Ishikawa (cell line): ENCODE data around the gene B9D2.

ENCODE experiments used
- CEBPB ChIP-seq: IDR thresholded peaks from 2 replicates; pipeline ENCODE4 v1.6.1; 2012
- CREB1 ChIP-seq: IDR thresholded peaks from 2 replicates; pipeline ENCODE4 v1.6.1; 2012; ENCODE audit warnings: low read depth
- EGR1 ChIP-seq: IDR thresholded peaks from 2 replicates; pipeline ENCODE4 v1.6.1; 2012
- EP300 ChIP-seq: IDR thresholded peaks from 2 replicates; pipeline ENCODE4 v1.6.1; 2012; ENCODE audit warnings: borderline replicate concordance
- FOXM1 ChIP-seq: IDR thresholded peaks from 2 replicates; pipeline ENCODE4 v1.6.1; 2012; ENCODE audit warnings: low read depth, borderline replicate concordance
- MAX ChIP-seq: IDR thresholded peaks from 2 replicates; pipeline ENCODE4 v1.6.1; 2012
- NFIC ChIP-seq: IDR thresholded peaks from 2 replicates; pipeline ENCODE4 v1.6.1; 2012
- RAD21 ChIP-seq: IDR thresholded peaks from 2 replicates; pipeline ENCODE4 v1.6.1; 2012; ENCODE audit warnings: low read depth
- REST ChIP-seq: IDR thresholded peaks from 2 replicates; pipeline ENCODE4 v1.6.1; 2012; ENCODE audit warnings: low read depth, mild to moderate bottlenecking
- TAF1 ChIP-seq: IDR thresholded peaks from 2 replicates; pipeline ENCODE4 v1.6.1; 2012; ENCODE audit warnings: low read depth, mild to moderate bottlenecking
- TCF12 ChIP-seq: IDR thresholded peaks from 2 replicates; pipeline ENCODE4 v1.6.1; 2012; ENCODE audit warnings: low read depth
- TEAD4 ChIP-seq: IDR thresholded peaks from 2 replicates; pipeline ENCODE4 v1.6.1; 2012
- USF1 ChIP-seq: IDR thresholded peaks from 2 replicates; pipeline ENCODE4 v1.6.1; 2012
- YY1 ChIP-seq: IDR thresholded peaks from 2 replicates; pipeline ENCODE4 v1.6.1; 2012; ENCODE audit warnings: low read depth
- ZBTB7A ChIP-seq: IDR thresholded peaks from 2 replicates; pipeline ENCODE4 v1.6.1; 2012; ENCODE audit warnings: low read depth

Gene B9D2

GRCh38 chr19:41324231-41324702, 39.7 kb downstream of the B9D2 start:
- TF ChIP-seq RAD21 (no peak), YY1 (no peak), ZBTB7A (no peak), CREB1 (no peak), EGR1 (no peak), USF1 (no peak), REST (no peak)

- TF ChIP-seq EGR1 (no peak), REST (no peak), NFIC (no peak), TEAD4 (no peak), MAX (no peak), RAD21 (no peak), USF1 (no peak), CEBPB (no peak), YY1 (no peak), ZBTB7A (no peak), CREB1 (no peak), TCF12 (no peak), FOXM1 (no peak), TAF1 (no peak), EP300 (no peak)
These were observed 40.4 kb downstream of the B9D2 start for GRCh38 chr19:41323430-41324125.

- no peak for TF ChIP-seq YY1
- no peak for TF ChIP-seq FOXM1
These were observed 40.9 kb downstream of the B9D2 start for GRCh38 chr19:41323023-41323422.

GRCh38 chr19:41322451-41322850, 41.5 kb downstream of the B9D2 start:
- TF ChIP-seq YY1 = no peak
- no peak for TF ChIP-seq EGR1
- no peak for TF ChIP-seq USF1
- TF ChIP-seq CREB1 = no peak
- no peak for TF ChIP-seq MAX
- TF ChIP-seq FOXM1 = no peak
- no peak for TF ChIP-seq CEBPB
- TF ChIP-seq REST = no peak
- TF ChIP-seq TEAD4 = no peak
- no peak for TF ChIP-seq EP300
- TF ChIP-seq RAD21 = no peak
- no peak for TF ChIP-seq TAF1
- no peak for TF ChIP-seq NFIC
- TF ChIP-seq ZBTB7A = no peak
- no peak for TF ChIP-seq TCF12
